C4-2B (cell line): ENCODE results near the gene JPT1.

Experiments
- CTCF ChIP-seq: fragments of 450-650 bp; conservative IDR thresholded peaks from 2 replicates; pipeline ENCODE4 v1.5.1; 2017; ENCODE audit warnings: mild to moderate bottlenecking
- ZFX ChIP-seq: fragments of 450-650 bp; IDR thresholded peaks from 2 replicates; pipeline ENCODE4 v1.6.1; 2017

GRCh38 chr17:75113798-75114551 is 40.3 kb downstream of the JPT1 start:
- TF ChIP-seq CTCF (peak; percentile 98), ZFX (no peak)
